Measurements from ENCODE around the gene MCF2L. TPM values are rescaled to one million over a fixed set of nuclear protein-coding genes. Genes with fewer than 3 reads are reported as not detected.

The MCF2L gene
- total RNA-seq, 8 experiments from 2014 or later: 1.2 to 33.9 (median 24.7) TPM

GRCh38 chr13:113145911-113146598 lies 177.0 kb downstream of the MCF2L start:
- WGBS, 10 experiments: 60 to 100% (median 80%) methylated on average over 1 of the region's 15 CpGs; no CpG with 5 or more reads in 7 of the 10 experiments

GRCh38 chr13:113146750-113147149 lies 177.7 kb downstream of the MCF2L start:
- no peak for ATAC-seq (replicated peaks in 6 of 8)
- no peak overlapping the region for H3K27ac ChIP-seq
- no peaks in the 10 kb centered on the region for H3K4me1 ChIP-seq (replicated peaks in 1 of 2)
- no peak overlapping the region for H3K4me3 ChIP-seq
- in situ Hi-C loops (cut with MboI; ENCODE audit: low pct_unique_long_range_greater_than_20kb in 2 of 9, low sequenced_read_pairs in 9 of 9, unreplicated experiment in 9 of 9): no loop called here
- 20 to 100% (median 79%) methylated on average over 1 to 5 of the region's 9 CpGs; no CpG with 5 or more reads in 4 of the 10 experiments for WGBS, 10 experiments

More at GRCh38 chr13:113145911-113146598, 177.0 kb downstream of the MCF2L start:
- in situ Hi-C loops (cut with MboI; ENCODE audit: low pct_unique_long_range_greater_than_20kb in 2 of 9, low sequenced_read_pairs in 9 of 9, unreplicated experiment in 9 of 9): no loop called here
- no peak for ATAC-seq (replicated peaks in 6 of 8)
- Histone ChIP-seq H3K4me3 (no peak overlapping the region), H3K4me1 (replicated peaks in 1 of 2) (no peaks in the 10 kb centered on the region), H3K27ac (no peak overlapping the region)

GRCh38 chr13:113147206-113147605 lies 178.2 kb downstream of the MCF2L start:
- WGBS, 10 experiments: 44 to 80% (median 50%) methylated on average over 1 to 4 of the region's 8 CpGs; no CpG with 5 or more reads in 7 of the 10 experiments
- no peak overlapping the region for H3K4me3 ChIP-seq
- H3K4me1 ChIP-seq (replicated peaks in 1 of 2): peaks cover 0 to under 1% of the 10 kb centered on the region in 2 donors
- ATAC-seq (replicated peaks in 6 of 8): no peak
- H3K27ac ChIP-seq: no peak overlapping the region
- in situ Hi-C loops (cut with MboI; ENCODE audit: low pct_unique_long_range_greater_than_20kb in 2 of 9, low sequenced_read_pairs in 9 of 9, unreplicated experiment in 9 of 9): no loop called here

GRCh38 chr13:113148407-113148806 lies 179.4 kb downstream of the MCF2L start:
- in situ Hi-C loops (cut with MboI; ENCODE audit: low pct_unique_long_range_greater_than_20kb in 2 of 9, low sequenced_read_pairs in 9 of 9, unreplicated experiment in 9 of 9): no loop called here
- Histone ChIP-seq H3K4me1 (replicated peaks in 1 of 2) (peaks cover 0 to 11% of the 10 kb centered on the region in 2 donors), H3K4me3 (no peak overlapping the region), H3K27ac (no peak overlapping the region)
- ATAC-seq (replicated peaks in 6 of 8): no peak
- 44 to 100% (median 87%) methylated on average over 2 to 8 of the region's 13 CpGs; no CpG with 5 or more reads in 2 of the 10 experiments for WGBS, 10 experiments

GRCh38 chr13:113148940-113149503 lies 180.0 kb downstream of the MCF2L start:
- Histone ChIP-seq H3K27ac (no peak overlapping the region), H3K4me3 (no peak overlapping the region), H3K4me1 (replicated peaks in 1 of 2) (peaks cover 0 to 11% of the 10 kb centered on the region in 2 donors)
- 50 to 95% (median 94%) methylated on average over 1 to 26 of the region's 38 CpGs; no CpG with 5 or more reads in 5 of the 10 experiments for WGBS, 10 experiments
- in situ Hi-C loops (cut with MboI; ENCODE audit: low pct_unique_long_range_greater_than_20kb in 2 of 9, low sequenced_read_pairs in 9 of 9, unreplicated experiment in 9 of 9): no loop called here
- ATAC-seq (replicated peaks in 6 of 8): no peak

Other genes with a start within 250 kb of the MCF2L start
- under 1 TPM; 0.14 to 0.76 (median 0.28) TPM for gene F7, start 136.6 kb downstream of the MCF2L start, total RNA-seq
- gene F10, start 153.6 kb downstream of the MCF2L start, total RNA-seq: 1 to 10 TPM in 1 of 8 experiments, under 1 TPM in 6, not detected in 1; 0.14 to 1.3 (median 0.57) TPM
- gene PROZ, start 189.4 kb downstream of the MCF2L start, total RNA-seq: 1 to 10 TPM in 1 of 8 experiments, under 1 TPM in 6, not detected in 1; 0.05 to 1.1 (median 0.29) TPM
- gene PCID2, start 239.5 kb downstream of the MCF2L start, total RNA-seq: 10 to 100 TPM; 24.8 to 89.9 (median 36.3) TPM
- 100 to 1,000 TPM in 2 of 8 experiments, 10 to 100 TPM in 6; 17.5 to 114 (median 39.1) TPM for gene CUL4A, start 240.4 kb downstream of the MCF2L start, total RNA-seq

Measured in motor neuron (in vitro differentiated cells).